ENCODE measurements around the gene EFNA2.

EFNA2 gene

DNA sequence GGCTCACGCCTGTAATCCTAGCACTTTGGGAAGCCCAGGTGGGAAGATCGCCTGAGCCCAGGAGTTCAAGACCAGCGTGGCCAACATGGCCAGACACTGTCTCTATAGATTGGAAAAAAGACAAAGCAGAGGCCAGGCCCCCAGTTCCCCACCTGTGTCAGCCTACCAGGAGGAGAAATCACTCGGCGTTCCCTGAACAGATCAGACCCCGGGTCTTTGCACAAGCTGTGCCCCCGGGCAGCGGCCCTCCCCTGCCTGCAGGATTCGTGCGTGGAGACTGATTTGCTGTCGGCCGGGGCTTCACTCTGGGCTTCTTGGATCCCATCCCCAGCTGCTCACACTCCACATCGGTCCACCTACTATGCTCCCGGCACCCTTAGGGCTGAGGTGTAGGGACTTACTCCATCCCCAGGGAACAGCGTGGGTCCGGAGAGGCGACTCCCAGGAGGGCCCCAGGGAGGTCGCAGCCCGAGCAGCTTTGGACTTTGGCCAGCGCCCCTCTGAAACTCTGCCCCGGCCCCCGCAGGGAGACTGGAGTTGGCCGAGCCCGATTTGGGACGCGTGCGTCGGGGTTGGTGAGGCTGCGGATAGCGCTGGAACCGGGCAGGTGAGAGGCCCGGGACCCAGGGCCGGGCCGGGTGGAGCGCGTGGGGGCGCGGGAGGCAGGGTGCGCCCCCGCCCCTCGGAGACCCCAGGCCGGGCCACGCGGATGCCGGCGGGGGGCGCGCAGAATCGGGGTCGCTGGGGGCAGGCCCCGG lies 515 bp upstream of the EFNA2 start:
- no peak for DNase-seq

DNA sequence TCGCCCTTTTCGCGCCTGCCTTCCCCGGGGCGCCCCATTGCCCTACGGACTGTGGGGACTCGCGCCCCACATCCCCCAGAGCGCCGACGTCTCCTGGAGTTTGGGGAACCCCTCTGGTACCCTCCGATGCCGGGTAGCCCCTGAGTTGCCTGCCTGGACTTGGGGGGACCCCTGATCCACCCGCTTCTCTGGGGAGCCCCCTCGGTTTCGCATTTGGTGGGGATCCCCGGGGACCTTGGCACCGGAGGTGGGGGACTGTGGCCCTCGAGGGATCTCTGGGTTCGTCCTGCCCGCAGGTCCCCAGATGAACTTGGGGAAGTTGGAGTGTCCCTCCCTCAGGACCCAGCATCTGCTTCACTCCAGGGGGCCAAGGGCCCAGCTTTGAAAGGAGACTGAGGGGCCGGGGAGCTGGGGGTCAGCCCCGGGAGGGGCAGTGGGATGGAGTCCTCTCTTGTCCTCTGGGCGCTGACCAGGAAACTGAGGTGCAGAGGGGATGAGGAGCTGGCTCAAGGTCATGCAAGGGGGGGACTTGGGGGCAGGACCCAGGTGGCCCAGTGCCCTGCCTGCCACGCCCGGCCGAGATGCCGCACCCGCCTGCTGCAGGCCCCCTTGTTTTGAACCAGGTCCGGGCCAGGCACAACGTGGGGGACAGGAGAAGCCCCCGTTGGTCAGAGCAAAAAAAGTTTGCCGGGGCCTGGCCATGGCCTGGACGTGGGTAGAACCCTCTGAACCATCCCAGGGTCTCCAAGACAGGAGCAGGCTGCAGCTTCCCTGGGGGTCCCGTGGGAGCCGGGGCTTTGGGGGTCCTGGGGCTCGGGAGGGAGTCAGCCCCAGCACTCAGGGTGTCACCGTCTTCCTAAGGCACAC lies 1.0 kb downstream of the EFNA2 start:
- no peak for DNase-seq

DNA sequence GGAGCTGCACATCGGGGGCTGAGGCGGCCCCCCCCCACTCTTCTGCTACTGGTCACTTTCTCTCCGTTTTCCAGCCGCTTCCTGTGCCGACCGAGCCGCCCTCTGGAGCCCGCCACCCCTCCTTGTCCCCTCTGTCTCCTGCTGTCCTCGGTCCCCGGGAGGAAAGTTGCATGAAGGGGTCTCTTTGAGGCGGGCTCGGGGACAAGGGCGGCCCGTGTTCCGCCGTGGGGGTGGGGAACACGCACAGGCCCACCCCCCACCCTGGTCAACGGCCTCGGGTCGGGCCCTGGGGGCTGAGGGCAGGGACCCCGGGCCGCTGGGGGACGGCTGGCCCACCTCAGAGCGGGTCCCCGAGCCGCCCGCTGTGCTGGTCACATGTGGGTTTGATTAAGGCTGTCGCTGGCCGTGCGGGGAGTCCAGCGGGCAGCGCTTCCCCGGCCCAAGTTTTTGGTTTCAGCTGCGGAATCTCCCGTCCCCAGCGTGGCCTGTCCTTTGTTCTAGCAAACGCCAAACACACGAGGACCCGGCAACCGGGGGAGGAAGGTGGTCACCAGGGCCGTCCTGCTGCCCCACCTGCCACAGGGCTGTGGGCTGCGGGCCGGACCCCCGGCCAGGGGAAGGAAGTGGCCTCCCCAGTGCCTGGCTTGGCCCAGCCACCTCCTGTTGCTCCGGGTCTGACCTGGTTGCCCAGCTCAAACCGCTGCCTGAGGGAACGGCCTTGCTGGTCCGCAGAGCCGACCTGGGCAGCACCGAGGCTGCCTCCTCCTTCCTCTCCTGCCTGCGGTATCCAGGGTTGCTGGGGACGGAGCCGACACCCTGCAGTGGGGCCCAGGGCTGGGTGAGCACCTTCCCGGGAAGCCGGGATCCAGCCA lies 1.9 kb downstream of the EFNA2 start:
- no peak for DNase-seq

DNA sequence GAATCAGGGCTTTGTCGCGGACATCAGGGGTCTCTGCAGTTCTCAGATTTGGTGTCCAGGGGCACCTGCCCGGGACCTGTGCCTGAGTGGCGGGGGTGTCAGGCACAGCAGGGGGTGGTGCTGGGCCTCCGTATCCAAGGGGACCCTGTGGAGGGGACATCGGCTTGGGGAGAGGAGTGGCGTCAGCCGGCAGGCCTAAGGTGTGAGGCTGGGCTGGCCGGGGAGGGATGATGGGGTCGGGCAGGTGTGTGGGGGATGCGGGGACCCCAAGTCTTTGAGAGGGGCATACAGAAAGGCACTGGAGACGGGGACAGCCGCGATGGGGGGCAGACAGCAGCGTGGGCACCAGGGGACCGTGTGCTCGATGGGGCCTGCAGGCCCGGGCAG lies 2.5 kb downstream of the EFNA2 start:
- DNase-seq = no peak

DNA sequence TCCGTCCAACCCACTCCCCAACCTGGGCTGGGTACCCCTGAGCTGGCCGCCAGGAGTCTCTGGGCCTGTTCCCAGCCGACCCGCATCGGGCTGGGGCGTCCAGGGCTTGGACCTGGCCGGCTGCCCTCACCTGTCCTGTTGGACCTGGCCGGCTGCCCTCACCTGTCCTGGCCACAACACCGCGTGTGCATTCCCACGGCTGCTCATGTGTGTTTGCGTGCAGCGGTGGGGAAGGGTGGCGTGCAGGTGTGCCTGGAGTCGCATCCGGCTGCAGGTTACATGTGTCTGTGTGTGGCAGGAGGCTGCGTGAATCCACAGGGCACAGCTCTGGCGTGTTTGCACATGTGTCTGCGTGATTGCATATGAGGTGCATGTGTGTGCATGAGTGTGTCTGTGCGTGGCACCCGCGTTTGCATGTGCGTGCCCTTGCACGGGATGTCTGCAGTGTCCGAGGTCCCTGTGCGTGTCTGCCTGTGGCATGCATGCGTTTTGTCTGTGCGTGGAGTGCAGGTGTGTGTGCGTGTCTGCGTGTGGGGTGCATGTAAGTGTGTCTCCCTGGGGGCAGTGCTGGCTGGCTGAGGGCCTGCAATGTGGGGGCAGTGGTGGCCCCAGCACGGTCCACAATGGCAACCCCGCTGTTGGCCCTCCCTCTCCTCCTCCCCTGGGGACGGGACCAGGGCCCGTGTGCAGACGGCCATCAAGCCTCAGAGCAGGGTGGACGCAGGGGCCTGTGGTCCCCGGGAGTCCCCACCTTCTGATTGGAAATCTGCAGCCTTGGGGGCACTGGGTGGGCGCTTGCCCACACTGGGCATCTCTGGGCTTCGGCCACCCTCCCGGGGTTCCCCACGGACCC lies 3.4 kb downstream of the EFNA2 start:
- no peak for DNase-seq

DNA sequence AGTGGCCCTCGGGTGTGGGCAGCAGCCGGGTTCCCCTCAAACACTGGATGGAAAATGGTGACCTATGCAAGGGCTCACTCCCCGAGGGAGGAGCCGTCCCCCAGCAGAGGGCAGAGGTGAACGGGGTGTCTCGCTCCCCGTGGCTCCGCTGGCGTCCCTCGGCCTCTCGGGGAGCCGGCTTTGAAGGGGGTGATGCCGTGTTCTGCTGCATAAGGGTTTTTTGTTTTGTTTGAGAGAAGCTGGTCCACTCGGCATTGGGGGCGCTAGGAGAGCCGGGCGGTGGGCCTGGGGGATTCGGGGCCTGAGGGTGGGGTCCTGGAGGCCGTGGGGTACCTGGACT lies 4.0 kb downstream of the EFNA2 start:
- DNase-seq = no peak

DNA sequence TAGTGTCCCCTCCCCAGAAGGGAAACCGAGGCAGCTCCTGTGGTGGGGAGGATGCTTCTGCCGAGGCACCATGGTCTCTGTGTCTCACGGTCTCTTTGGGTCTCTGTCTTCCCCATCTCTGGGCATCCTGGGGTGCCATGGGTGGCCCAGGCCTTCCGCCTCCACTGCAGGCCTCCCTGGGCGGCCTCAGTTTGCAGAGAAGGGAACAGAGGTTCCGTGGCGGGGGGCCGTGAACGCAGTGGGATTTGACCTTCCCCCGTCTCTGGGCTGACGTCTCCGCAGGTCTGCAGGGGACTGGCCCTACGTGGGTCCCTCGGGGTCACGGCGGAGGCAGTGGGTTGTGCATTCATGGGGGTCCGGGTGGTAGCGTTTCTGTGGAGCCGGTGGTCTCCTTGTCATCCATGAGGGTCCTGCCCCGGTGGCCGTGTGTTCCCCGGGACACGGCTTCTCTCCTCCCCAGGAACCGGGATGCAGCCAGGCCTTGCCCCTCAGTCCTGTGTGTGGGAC lies 4.6 kb downstream of the EFNA2 start:
- no peak for DNase-seq

DNA sequence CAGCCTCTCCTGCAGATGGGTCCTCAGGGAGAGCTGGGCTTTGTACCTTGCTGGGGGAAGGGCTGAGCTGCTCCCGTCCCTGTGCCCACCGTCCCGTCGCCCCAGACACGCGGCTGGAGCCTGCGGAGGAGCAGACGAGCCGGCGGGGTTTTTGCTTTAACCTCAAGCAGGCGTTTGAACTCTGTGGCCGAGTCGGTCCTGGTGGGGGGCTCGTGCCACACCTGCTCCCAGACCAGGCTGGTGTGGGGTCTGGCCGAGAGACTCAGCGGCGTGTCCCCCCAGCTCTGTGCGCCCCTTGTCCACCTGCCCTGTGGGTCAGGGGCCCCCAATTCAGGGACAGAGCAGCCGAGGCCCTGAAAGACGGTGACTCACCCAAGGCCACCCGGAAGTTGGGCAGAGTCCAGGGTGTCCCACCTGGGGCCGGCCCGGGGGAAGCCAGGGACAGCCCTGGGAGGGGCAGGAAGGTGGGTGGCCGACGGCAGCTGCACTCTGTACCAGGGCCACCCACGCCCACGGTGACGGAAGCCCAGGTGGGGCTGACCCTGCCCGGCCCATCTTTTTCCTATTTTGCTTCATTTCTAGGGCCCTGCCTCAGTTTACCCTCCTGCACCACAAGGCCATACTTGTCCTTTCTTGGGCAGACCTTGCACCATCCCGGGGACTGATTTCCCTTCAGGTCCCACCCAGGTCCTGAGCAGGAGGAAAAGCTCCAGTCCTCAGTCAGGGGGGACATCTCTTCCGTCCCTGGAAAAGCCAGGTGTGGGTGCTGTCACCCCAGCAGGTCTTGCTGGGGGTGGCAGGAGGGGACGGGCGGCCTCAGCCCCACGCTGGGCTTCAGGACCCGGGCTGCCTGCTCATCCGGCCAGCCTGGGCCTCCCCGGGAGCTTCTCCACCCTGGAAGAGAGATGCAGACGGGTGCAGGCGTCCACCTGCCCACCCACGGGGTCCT lies 5.3 kb downstream of the EFNA2 start:
- no peak for DNase-seq

DNA sequence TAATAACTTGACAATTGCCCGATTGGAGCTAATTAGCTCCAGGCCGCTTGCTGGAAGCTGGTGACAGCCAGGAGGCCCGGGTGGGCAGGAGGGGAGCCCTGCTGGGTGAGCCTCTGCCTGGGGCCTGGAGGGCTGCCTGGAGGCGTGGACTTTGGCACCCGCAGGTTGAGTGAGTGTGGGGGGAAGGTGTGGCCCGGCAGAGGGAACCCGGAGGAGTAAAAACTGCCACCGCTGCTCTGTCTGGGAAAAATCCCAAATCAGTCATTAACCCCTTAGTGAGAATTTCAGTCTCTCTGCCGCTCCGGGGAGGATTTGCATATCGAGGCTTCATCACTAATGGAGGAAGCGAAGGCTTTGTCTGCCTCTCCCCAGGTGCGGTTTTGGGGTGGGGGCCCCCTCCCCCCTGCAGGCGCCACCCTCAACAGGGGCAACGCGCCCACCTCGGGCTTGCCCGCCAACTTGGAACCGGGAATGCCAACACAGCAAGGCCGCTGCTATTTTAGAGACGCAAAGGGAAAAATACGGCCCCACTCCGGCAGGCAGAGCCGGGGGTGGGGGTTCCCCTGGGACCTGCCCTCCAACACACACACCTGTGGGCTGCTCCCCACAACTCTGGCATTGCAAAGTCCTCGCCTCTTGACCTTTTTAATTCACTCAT lies 6.2 kb downstream of the EFNA2 start:
- DNase-seq = no peak

DNA sequence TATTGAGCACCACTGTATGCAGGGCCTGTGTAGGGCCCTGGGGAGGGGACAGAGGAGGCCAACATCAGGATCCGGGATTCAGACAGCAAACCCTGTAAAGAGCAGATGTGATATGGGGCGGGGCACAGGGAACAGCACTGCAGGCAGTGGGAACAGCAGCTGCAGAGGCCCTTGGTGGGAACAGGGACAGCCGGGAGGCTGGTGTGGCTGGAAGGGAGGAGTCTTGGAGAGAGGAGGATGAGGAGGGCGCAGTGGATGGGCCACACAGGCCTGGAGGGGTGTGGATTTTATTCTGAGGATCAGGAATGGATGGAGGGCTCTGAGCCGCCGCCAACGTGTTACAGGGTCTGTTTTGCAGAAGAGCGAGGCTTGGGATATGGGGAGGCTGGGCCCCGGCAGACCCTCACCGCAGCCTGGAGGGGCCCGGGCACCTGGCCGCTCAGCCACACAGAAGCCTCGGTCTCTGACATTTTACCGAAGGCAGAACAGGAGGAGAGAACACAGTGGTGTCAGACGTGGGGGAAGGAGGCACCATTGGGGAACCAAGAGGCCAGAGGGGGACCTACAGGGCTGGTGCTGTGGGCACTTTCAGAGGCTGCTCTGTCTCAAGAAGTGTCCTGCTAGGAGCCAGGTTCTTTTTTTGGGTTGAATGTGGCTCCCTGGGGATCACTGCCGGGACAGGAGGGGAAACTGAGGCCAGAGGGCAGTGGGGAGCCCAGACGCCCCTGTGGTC lies 6.9 kb downstream of the EFNA2 start:
- DNase-seq = no peak

DNA sequence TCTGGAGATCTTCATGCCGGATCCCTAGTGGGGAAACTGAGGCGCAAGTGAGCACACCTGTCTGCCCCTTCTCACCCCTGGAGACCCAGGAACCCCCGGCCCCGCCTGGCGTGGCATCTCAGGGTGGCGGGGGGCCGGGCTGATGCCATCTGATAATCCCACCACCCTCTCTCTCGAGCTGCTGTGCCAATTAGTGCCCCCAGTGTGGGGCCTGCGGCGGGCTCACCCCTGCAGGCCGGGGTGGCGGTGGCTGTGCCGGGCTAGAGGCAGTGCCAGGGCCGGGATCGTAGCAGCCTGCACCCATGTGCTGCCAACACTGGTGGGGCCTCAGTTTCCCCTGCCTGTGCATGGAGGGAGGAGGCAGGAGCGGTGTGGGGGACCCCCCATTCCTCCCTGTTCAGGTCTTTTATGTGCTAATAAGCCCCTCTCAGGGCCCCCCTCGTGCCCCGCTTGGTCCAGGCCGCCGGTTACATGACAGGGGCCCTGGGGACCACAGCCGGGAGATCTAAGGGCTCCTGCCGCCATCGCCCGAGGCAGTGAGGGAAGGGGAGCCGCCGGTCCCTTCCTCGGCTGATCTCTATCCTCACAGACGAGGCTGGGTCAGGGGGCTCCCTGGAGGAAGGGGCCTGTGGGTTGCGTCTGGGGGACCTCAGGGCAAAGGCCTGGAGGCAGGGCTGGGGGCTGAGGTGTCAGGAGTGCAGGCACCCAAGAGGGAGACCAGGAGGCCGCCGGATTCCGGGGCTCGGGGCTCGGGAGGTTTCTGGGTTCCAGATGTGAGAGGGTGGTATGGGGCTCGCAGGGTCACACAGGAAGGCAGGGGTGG lies 8.3 kb downstream of the EFNA2 start:
- DNase-seq = no peak

DNA sequence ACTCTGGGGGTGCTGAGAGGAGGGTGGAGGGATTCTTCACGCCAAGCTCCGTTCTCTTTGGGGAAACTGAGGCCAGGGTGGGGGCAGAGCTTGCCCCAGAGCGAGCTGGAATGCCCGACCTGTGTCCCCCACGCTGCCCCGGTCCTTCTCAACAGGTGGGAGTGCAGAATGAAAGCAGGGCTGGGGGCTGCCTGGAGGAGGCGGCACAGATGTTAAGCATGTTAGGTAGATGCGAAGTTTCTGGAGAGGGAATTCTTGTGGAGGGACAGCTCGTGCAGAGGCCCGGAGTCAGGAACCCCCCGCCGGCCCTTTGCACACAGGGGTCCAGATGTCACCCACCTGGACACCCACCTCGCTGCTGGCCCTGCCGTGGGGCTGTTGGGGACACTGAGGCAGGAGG lies 9.0 kb downstream of the EFNA2 start:
- DNase-seq = no peak

DNA sequence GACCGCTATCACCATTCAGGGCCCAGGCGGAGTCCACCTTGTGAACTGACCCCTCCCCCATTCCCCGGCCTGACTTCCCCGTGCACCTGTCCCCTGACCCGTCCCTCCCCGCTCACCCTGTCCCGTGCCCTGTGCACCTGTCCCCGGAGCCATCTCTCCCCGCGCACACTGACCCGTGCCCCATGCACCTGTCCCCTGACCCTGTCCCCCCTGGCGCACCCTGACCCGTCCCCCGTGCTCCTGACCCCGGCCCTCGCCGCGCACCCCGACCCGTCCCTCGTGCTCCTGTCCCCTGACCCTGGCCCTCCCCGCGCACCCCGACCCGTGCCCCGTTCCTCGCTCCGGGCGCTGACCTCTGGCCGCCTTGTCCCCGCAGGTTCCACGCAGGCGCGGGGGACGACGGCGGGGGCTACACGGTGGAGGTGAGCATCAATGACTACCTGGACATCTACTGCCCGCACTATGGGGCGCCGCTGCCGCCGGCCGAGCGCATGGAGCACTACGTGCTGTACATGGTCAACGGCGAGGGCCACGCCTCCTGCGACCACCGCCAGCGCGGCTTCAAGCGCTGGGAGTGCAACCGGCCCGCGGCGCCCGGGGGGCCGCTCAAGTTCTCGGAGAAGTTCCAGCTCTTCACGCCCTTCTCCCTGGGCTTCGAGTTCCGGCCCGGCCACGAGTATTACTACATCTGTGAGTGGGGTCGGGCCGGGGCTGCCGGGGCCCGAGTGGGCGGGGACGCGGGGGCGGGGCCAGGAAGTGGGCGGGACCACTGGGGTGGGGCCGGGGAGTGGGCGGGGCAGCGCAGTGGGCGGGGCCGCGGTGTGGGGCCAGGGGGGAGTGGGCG lies 9.7 kb downstream of the EFNA2 start:
- DNase-seq = no peak

DNA sequence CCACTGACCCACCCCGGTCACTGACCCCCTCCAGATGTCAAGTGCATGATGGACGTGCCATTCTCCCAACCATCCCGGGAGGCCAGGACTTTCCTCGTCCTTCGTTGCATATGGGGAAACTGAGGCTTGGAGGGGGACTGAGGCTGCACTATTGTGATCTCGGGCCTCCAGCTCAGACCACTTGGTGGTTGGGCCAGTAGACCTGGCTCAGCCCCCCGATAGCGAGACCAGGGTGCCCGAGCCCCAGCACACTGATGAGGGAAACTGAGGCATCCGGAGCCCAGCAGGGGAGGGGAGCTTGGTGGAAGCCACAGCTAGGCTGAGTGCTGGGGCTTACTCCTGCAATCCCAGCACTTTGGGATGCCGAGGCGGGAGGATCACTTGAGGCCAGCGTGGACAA lies 10.4 kb downstream of the EFNA2 start:
- no peak for DNase-seq

DNA sequence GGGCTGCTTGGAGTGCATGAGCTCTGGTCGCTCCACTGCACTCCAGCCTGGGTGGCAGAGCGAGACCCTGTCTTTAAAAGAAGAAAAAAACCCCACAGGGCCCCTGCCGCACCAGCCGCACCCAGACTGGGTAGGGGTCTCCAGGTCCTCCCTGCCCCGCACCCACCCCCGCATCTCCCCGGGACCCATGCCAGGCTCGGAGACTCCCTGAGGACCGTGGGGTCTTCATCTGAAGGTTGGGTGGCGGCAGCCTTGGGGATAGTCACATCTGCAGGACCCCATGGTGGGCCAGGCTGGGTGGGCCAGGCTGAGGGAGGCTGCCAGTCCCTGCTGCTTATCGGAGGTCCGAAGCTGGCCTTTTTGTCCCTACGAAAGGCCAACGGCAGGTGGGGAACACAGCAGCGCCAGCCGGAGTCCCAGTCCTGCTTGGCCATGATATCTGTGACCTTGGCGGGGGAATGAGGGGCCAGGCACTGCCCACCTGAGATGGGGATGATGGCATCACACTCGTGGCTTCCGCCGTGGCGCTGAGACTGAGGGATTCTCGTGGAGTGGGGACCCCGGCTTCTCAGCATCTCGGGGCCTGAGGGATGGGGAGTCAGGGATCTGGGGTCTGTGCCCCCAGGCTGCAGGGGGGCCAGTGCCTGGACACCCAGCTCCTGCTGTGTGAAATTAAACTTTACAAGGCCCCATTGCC lies 11.1 kb downstream of the EFNA2 start:
- DNase-seq = no peak

DNA sequence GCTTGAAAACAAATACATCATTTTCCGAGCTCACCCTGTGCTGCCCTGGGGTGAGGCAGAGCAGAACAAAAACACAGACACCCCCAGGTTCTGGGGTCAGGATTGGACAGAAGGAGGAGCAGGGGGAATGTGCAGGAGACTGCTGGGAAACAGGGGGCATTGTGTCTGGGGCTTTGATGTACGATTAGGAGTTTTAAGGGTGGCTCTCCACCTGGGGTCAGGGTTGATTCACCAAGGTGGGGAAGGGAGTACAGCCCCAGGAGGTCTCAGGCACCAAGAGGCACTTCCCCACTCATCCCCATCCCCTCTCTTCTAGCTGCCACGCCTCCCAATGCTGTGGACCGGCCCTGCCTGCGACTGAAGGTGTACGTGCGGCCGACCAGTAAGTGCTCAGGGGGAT lies 12.6 kb downstream of the EFNA2 start:
- DNase-seq = no peak

DNA sequence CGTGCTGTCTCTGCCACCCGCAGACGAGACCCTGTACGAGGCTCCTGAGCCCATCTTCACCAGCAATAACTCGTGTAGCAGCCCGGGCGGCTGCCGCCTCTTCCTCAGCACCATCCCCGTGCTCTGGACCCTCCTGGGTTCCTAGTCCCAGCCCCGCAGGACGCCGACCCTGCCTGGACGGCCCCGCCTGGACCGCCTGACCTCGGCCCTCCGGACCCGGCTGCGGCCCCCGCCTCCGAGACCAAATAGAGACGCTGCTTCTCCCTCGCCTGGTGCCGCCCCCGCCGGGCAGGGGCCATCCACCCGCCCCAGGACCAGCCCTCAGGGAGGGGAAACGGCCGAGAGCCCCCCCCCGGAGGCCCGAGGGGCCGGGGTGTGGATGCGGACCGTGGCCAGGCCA lies 14.1 kb downstream of the EFNA2 start:
- DNase-seq = no peak
